Dedifferentiated amniotic fluid mesenchymal stem cell (primary cell): Measurements from ENCODE around the gene PLEKHG7.

Experiments used
- DNase-seq: peaks from one replicate; pipeline ENCODE4 v3.0.0-alpha.2; 2016; ENCODE audit errors: extremely low spot score

The PLEKHG7 gene

DNA sequence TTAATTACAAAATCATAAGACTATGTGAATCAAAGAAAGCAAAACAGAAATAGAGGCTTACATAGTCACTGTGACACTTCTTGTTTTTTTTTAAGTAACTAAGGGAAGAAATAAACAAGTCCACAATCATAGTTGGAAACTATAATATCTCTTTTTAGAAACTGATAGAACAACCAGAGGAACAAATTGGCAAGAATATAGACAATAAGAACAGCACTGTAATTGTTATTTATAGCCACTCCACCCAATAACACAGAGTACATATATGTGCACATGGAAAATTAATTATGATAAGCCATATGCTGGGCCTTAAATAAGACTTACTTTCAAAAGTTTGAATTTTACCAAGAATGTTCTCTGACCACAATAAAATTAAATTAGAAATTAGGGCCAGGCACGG is 101.1 kb downstream of the PLEKHG7 start:
- DNase-seq: no peak

DNA sequence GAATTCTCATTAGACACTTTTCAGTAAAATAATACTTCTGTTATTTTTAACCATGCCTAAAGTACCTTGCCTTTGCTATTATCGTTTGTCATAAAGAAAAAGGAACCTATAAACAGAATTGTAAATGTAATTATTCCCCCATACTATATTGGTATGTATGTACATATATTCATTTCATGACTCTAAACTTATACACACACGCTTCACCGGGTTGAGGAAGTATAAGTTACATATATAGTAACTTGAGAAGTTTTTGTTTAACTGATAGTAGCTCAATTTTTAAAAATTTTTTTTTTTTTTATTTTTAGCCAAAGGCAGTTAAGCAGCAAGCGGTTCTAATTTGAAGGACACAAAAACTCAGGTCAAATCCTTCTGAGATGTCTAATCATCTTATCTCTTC is 107.6 kb downstream of the PLEKHG7 start:
- no peak for DNase-seq

DNA sequence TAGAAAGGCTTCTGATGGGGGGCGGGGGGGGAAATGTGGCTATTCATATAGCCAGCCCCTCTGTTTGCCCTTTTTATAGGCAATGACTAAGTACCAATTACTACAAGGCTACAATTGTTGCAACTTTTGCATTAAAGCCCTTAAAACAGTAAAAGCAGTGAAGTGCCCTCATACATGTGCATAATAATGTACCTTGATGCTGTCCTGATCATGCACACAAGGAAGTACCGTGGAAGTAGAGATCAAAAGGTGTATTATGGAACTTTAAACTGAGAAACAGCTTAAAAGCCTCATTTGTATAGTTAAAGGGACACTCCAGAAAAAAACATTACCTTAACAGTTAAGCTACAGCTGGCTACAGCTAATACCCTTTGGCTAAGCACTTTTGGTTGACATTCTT is 111.8 kb downstream of the PLEKHG7 start:
- DNase-seq: no peak

DNA sequence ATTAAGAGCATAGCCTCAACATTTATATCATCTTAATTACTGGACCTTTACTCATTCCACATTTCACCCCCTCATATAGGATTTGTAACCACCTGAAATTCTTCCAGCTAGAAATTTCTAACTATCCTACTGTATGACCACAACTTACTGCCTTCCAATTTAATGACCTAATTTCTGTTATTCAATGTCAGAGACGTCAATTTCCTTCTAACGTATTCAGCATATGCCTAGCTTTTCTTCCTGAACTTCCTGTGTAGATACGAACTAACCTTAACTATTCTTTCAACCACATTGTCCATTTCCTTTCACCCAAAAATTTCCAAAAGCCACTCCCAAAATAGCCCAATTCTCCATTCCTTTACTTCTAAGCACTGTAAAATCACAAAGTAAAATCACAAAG is 118.4 kb downstream of the PLEKHG7 start:
- no peak for DNase-seq
